ENCODE measurements around the gene FOXO3.

The FOXO3 gene

GRCh38 chr6:108732091-108732870 is 171.6 kb downstream of the FOXO3 start:
- peak overlapping the region; percentile 59 for H3K27ac ChIP-seq
- DNase-seq (ENCODE audit: low spot score): peak; percentile 74
- CTCF ChIA-PET: interaction anchor here (0.6 kb wide), 1 partner anchor 127 kb away, joined by 3 read pairs; no protein-coding TSS in a partner anchor
- POLR2A ChIA-PET (ENCODE audit: low non-redundant PET): no interaction called here
- TF ChIP-seq CTCF (conservative IDR thresholded peaks at IDR 0.05; ENCODE audit: low read depth): no peak

GRCh38 chr6:108733051-108733450 is 172.3 kb downstream of the FOXO3 start:
- DNase-seq (ENCODE audit: low spot score): no peak
- ChIA-PET CTCF (no interaction called here), POLR2A (ENCODE audit: low non-redundant PET) (no interaction called here)
- TF ChIP-seq CTCF (conservative IDR thresholded peaks at IDR 0.05; ENCODE audit: low read depth): no peak
- H3K27ac ChIP-seq: peak overlapping the region; percentile 59

GRCh38 chr6:108733706-108734265 is 173.1 kb downstream of the FOXO3 start:
- no peak for DNase-seq (ENCODE audit: low spot score)
- ChIA-PET POLR2A (ENCODE audit: low non-redundant PET) (no interaction called here), CTCF (no interaction called here)
- TF ChIP-seq CTCF (conservative IDR thresholded peaks at IDR 0.05; ENCODE audit: low read depth): no peak
- no peak overlapping the region for H3K27ac ChIP-seq
